WTC11 (cell line): ENCODE data around the gene MLF2. TPM values are rescaled to one million over a fixed set of nuclear protein-coding genes. Genes with fewer than 3 reads are reported as not detected.

Experiments
- ATAC-seq: fragments of 200-7000 bp; cut with Tn5 transposase; 2 replicates; pipeline ENCODE4 v1.10.0; 2021; ENCODE audit warnings: mild to moderate bottlenecking, moderate library complexity
- CTCF ChIA-PET: fragments of 300-600 bp; sonication (Branson Sonifier 250); formaldehyde crosslinking; loops from one replicate; lab custom pipeline; 2021; ENCODE audit warnings: antibody characterized with exemption; lab: Charles Lee
- POLR2A ChIA-PET: fragments of 350-600 bp; sonication (Branson Sonifier 250); formaldehyde crosslinking; loops from one replicate; lab custom pipeline; 2021; ENCODE audit warnings: antibody characterized with exemption; lab: Charles Lee
- DNase-seq: peaks from one replicate; pipeline ENCODE4 v3.0.0; 2021; ENCODE audit warnings: low spot score
- H3K27ac Mint-ChIP-seq: 2 replicates; pipeline ENCODE4 v1.8.0; 2021; ENCODE audit warnings: mixed read lengths
- H3K27me3 Mint-ChIP-seq: 2 replicates; pipeline ENCODE4 v1.8.0; 2021; ENCODE audit warnings: low read depth, mild to moderate bottlenecking, moderate library complexity, mixed read lengths
- H3K36me3 Mint-ChIP-seq: 2 replicates; pipeline ENCODE4 v1.8.0; 2021; ENCODE audit warnings: mixed read lengths
- H3K4me1 Mint-ChIP-seq: 2 replicates; pipeline ENCODE4 v1.8.0; 2022; ENCODE audit warnings: mixed read lengths
- H3K4me3 Mint-ChIP-seq: 2 replicates; pipeline ENCODE4 v1.8.0; 2021; ENCODE audit warnings: mild to moderate bottlenecking, moderate library complexity, mixed read lengths
- H3K9me3 Mint-ChIP-seq: 2 replicates; pipeline ENCODE4 v1.8.0; 2021; ENCODE audit warnings: mixed read lengths
- CREM ChIP-seq: sonication (generic); formaldehyde crosslinking; IDR thresholded peaks from 2 replicates; pipeline ENCODE4 v1.8.1; 2022; ENCODE audit warnings: mild to moderate bottlenecking, missing genetic modification reagents, moderate library complexity
- ESRRA ChIP-seq: sonication (generic); formaldehyde crosslinking; IDR thresholded peaks from 2 replicates; pipeline ENCODE4 v1.8.1; 2022; ENCODE audit warnings: mild to moderate bottlenecking, missing genetic modification reagents, borderline replicate concordance
- FOXK1 ChIP-seq: sonication (generic); formaldehyde crosslinking; IDR thresholded peaks from 2 replicates; pipeline ENCODE4 v1.8.0; 2022; ENCODE audit warnings: mild to moderate bottlenecking, moderate library complexity, missing genetic modification reagents
- HMGA2 ChIP-seq: fragments of 250-450 bp; sonication (Bioruptor Pico); IDR thresholded peaks from 2 replicates; pipeline ENCODE4 v1.4.0; 2021; ENCODE audit warnings: mild to moderate bottlenecking, moderate library complexity
- JAZF1 ChIP-seq: fragments of 250-450 bp; sonication (Bioruptor Pico); IDR thresholded peaks from 2 replicates; pipeline ENCODE4 v1.9.0; 2021; ENCODE audit warnings: moderate library complexity, mild to moderate bottlenecking, inconsistent platforms
- NR2C2 ChIP-seq: sonication (generic); formaldehyde crosslinking; IDR thresholded peaks from 2 replicates; pipeline ENCODE4 v1.8.0; 2022; ENCODE audit warnings: mild to moderate bottlenecking, missing genetic modification reagents
- NR3C1 ChIP-seq: sonication (generic); formaldehyde crosslinking; conservative IDR thresholded peaks from 2 replicates; pipeline ENCODE4 v1.8.1; 2023; ENCODE audit warnings: low read depth, mild to moderate bottlenecking, missing genetic modification reagents
- TP53 ChIP-seq: sonication (generic); formaldehyde crosslinking; IDR thresholded peaks from 2 replicates; pipeline ENCODE4 v1.8.1; 2023; ENCODE audit warnings: mild to moderate bottlenecking, missing genetic modification reagents
- ZNF317 ChIP-seq: sonication (generic); formaldehyde crosslinking; IDR thresholded peaks from 2 replicates; pipeline ENCODE4 v1.8.1; 2023; ENCODE audit warnings: low read depth, mild to moderate bottlenecking, moderate library complexity, missing genetic modification reagents, borderline replicate concordance
- total RNA-seq: library from RNA; stranded (reverse); gene quantifications from 3 replicates; pipeline ENCODE4 v1.2.3, GENCODE V29; 2021
- TF ChIP-seq, protein P1 (sequence below): sonication (generic); formaldehyde crosslinking; conservative IDR thresholded peaks from 2 replicates; pipeline ENCODE4 v1.8.1; 2022; ENCODE audit warnings: mild to moderate bottlenecking, missing genetic modification reagents
- TF ChIP-seq, protein P2 (sequence below): sonication (generic); formaldehyde crosslinking; IDR thresholded peaks from 2 replicates; pipeline ENCODE4 v1.8.0; 2023; ENCODE audit warnings: mild to moderate bottlenecking, missing genetic modification reagents
- TF ChIP-seq, protein P3 (sequence below): sonication (generic); formaldehyde crosslinking; IDR thresholded peaks from 2 replicates; pipeline ENCODE4 v1.8.1; 2023; ENCODE audit warnings: mild to moderate bottlenecking, missing genetic modification reagents
- TF ChIP-seq, protein P4 (sequence below): fragments of 200-600 bp; IDR thresholded peaks from 2 replicates; pipeline ENCODE4 v1.8.0; 2022; ENCODE audit warnings: antibody characterized with exemption
- TF ChIP-seq, protein P5 (sequence below): sonication (generic); formaldehyde crosslinking; IDR thresholded peaks from 2 replicates; pipeline ENCODE4 v1.8.0; 2022; ENCODE audit warnings: mild to moderate bottlenecking, missing genetic modification reagents
- TF ChIP-seq, protein P6 (sequence below): sonication (generic); formaldehyde crosslinking; IDR thresholded peaks from 2 replicates; pipeline ENCODE4 v1.8.0; 2022; ENCODE audit warnings: mild to moderate bottlenecking, missing genetic modification reagents
- TF ChIP-seq, protein P7 (sequence below): sonication (generic); formaldehyde crosslinking; IDR thresholded peaks from 2 replicates; pipeline ENCODE4 v1.8.1; 2022; ENCODE audit warnings: mild to moderate bottlenecking, moderate library complexity, missing genetic modification reagents
- TF ChIP-seq, protein P8 (sequence below): sonication (generic); formaldehyde crosslinking; IDR thresholded peaks from 2 replicates; pipeline ENCODE4 v1.8.0; 2022; ENCODE audit warnings: mild to moderate bottlenecking, missing genetic modification reagents

Gene MLF2
- total RNA-seq, 1 experiment from 2014 or later = 236 TPM

DNA sequence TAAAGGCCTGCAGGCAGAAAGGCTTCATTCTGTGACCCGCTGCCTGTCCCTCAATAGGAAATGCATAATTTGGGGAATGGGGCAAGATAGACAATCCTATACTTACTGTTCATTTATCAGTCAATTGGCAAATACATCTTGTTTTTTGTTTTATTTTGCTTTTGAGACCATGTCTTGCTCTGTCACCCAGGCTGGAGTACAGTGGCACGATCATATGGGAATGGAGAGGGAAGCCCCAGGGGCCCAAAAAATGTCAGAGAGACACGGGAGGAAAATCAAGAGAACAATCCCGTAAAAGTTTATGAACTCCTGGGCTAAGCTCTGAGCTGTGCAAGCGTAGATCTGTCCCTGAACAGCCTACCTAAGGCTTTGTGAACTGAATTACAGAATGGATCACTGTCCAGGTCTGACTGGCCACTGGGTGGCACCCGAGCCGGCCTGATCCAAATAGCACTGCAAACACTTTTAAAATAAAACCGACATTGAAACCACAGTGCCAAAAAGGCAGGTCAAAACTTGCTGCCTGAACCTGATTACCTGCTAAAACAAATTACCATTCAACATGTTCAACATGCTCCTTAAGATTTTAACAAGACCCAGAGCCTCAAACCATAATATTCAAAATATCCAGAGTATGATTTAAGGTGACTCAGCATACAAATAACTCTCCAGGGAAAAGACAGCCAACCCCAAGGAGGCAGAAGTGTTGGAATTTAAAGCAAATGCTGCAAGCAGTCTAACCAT lies 17.3 kb downstream of the MLF2 start:
- Mint-ChIP-seq H3K36me3 (peaks cover 8% of the 10 kb centered on the region), H3K4me1 (peaks cover 8% of the 10 kb centered on the region), H3K27ac (peak overlapping the region; percentile 88), H3K9me3 (no peaks in the 10 kb centered on the region), H3K27me3 (no peaks in the 10 kb centered on the region), H3K4me3 (no peak overlapping the region)
- DNase-seq (peak; percentile 59), ATAC-seq (peak; percentile 98)
- TF ChIP-seq FOXK1 = no peak
- no peak for TF ChIP-seq NR3C1 (CRISPR knock-in tag)
- TF ChIP-seq TP53 (CRISPR knock-in tag) = no peak
- no peak for TF ChIP-seq ZNF317 (CRISPR knock-in tag)
- TF ChIP-seq, protein P1, sequence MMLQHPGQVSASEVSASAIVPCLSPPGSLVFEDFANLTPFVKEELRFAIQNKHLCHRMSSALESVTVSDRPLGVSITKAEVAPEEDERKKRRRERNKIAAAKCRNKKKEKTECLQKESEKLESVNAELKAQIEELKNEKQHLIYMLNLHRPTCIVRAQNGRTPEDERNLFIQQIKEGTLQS (CRISPR knock-in tag) = no peak
- TF ChIP-seq NR2C2 = no peak
- TF ChIP-seq, protein P2, sequence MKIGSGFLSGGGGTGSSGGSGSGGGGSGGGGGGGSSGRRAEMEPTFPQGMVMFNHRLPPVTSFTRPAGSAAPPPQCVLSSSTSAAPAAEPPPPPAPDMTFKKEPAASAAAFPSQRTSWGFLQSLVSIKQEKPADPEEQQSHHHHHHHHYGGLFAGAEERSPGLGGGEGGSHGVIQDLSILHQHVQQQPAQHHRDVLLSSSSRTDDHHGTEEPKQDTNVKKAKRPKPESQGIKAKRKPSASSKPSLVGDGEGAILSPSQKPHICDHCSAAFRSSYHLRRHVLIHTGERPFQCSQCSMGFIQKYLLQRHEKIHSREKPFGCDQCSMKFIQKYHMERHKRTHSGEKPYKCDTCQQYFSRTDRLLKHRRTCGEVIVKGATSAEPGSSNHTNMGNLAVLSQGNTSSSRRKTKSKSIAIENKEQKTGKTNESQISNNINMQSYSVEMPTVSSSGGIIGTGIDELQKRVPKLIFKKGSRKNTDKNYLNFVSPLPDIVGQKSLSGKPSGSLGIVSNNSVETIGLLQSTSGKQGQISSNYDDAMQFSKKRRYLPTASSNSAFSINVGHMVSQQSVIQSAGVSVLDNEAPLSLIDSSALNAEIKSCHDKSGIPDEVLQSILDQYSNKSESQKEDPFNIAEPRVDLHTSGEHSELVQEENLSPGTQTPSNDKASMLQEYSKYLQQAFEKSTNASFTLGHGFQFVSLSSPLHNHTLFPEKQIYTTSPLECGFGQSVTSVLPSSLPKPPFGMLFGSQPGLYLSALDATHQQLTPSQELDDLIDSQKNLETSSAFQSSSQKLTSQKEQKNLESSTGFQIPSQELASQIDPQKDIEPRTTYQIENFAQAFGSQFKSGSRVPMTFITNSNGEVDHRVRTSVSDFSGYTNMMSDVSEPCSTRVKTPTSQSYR (CRISPR knock-in tag) = no peak
- TF ChIP-seq, protein P3, sequence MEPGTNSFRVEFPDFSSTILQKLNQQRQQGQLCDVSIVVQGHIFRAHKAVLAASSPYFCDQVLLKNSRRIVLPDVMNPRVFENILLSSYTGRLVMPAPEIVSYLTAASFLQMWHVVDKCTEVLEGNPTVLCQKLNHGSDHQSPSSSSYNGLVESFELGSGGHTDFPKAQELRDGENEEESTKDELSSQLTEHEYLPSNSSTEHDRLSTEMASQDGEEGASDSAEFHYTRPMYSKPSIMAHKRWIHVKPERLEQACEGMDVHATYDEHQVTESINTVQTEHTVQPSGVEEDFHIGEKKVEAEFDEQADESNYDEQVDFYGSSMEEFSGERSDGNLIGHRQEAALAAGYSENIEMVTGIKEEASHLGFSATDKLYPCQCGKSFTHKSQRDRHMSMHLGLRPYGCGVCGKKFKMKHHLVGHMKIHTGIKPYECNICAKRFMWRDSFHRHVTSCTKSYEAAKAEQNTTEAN = no peak
- TF ChIP-seq, protein P4, sequence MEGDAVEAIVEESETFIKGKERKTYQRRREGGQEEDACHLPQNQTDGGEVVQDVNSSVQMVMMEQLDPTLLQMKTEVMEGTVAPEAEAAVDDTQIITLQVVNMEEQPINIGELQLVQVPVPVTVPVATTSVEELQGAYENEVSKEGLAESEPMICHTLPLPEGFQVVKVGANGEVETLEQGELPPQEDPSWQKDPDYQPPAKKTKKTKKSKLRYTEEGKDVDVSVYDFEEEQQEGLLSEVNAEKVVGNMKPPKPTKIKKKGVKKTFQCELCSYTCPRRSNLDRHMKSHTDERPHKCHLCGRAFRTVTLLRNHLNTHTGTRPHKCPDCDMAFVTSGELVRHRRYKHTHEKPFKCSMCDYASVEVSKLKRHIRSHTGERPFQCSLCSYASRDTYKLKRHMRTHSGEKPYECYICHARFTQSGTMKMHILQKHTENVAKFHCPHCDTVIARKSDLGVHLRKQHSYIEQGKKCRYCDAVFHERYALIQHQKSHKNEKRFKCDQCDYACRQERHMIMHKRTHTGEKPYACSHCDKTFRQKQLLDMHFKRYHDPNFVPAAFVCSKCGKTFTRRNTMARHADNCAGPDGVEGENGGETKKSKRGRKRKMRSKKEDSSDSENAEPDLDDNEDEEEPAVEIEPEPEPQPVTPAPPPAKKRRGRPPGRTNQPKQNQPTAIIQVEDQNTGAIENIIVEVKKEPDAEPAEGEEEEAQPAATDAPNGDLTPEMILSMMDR = no peak
- TF ChIP-seq, protein P5, sequence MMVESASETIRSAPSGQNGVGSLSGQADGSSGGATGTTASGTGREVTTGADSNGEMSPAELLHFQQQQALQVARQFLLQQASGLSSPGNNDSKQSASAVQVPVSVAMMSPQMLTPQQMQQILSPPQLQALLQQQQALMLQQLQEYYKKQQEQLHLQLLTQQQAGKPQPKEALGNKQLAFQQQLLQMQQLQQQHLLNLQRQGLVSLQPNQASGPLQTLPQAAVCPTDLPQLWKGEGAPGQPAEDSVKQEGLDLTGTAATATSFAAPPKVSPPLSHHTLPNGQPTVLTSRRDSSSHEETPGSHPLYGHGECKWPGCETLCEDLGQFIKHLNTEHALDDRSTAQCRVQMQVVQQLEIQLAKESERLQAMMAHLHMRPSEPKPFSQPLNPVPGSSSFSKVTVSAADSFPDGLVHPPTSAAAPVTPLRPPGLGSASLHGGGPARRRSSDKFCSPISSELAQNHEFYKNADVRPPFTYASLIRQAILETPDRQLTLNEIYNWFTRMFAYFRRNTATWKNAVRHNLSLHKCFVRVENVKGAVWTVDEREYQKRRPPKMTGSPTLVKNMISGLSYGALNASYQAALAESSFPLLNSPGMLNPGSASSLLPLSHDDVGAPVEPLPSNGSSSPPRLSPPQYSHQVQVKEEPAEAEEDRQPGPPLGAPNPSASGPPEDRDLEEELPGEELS = no peak
- no peak for TF ChIP-seq HMGA2 (CRISPR knock-in tag)
- no peak for TF ChIP-seq JAZF1 (CRISPR knock-in tag)
- TF ChIP-seq, protein P6, sequence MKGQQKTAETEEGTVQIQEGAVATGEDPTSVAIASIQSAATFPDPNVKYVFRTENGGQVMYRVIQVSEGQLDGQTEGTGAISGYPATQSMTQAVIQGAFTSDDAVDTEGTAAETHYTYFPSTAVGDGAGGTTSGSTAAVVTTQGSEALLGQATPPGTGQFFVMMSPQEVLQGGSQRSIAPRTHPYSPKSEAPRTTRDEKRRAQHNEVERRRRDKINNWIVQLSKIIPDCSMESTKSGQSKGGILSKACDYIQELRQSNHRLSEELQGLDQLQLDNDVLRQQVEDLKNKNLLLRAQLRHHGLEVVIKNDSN = no peak
- no peak for TF ChIP-seq CREM
- TF ChIP-seq ESRRA (CRISPR knock-in tag) = no peak
- TF ChIP-seq, protein P7, sequence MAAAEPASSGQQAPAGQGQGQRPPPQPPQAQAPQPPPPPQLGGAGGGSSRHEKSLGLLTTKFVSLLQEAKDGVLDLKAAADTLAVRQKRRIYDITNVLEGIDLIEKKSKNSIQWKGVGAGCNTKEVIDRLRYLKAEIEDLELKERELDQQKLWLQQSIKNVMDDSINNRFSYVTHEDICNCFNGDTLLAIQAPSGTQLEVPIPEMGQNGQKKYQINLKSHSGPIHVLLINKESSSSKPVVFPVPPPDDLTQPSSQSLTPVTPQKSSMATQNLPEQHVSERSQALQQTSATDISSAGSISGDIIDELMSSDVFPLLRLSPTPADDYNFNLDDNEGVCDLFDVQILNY (CRISPR knock-in tag) = no peak
- TF ChIP-seq, protein P8, sequence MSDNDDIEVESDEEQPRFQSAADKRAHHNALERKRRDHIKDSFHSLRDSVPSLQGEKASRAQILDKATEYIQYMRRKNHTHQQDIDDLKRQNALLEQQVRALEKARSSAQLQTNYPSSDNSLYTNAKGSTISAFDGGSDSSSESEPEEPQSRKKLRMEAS (CRISPR knock-in tag) = no peak
- POLR2A ChIA-PET = interaction anchor here (1.0 kb wide), 1 partner anchor 11 kb away, joined by 3 read pairs; the partner anchor contains the start of gene COPS7A
- CTCF ChIA-PET = interaction anchor here (0.9 to 1.9 kb wide), 4 partner anchors 12 to 90 kb away, joined by 3 to 7 read pairs (median 4); partner anchors contain the start of gene COPS7A
